A549 (cell line): ENCODE data around the gene HRH2.

Experiments
- CEBPB ChIP-seq, 2 experiments: fragments of >200 bp in 1 of 2; sonication (Bioruptor Twin) in 1 of 2; formaldehyde crosslinking in 1 of 2; IDR thresholded peaks; 2 replicates each; pipeline ENCODE4 v1.6.1; 2012 to 2016
- CHD2 ChIP-seq: fragments of 150-350 bp; IDR thresholded peaks from 2 replicates; pipeline ENCODE4 v1.6.1; 2014; ENCODE audit warnings: low read length; ENCODE audit not compliant: partially characterized antibody
- EP300 ChIP-seq, 2 experiments: fragments of >200 bp; sonication (Bioruptor Twin); formaldehyde crosslinking; IDR thresholded peaks; 2 replicates in 1 of 2; 3 replicates in 1 of 2; pipeline ENCODE4 v1.6.1; 2016 to 2017
- FOXS1 ChIP-seq: fragments of 250-450 bp; sonication (Bioruptor Pico); IDR thresholded peaks from 2 replicates; pipeline ENCODE4 v1.5.0; 2020; ENCODE audit warnings: mild to moderate bottlenecking, moderate library complexity
- JUNB ChIP-seq: fragments of >200 bp; sonication (Bioruptor Twin); formaldehyde crosslinking; IDR thresholded peaks from 2 replicates; pipeline ENCODE4 v1.6.1; 2016
- NPAS2 ChIP-seq: fragments of 250-450 bp; sonication (Bioruptor Pico); IDR thresholded peaks from 2 replicates; pipeline ENCODE4 v1.8.0; 2022; ENCODE audit warnings: mild to moderate bottlenecking, moderate library complexity, borderline replicate concordance
- PHF8 ChIP-seq: fragments of 200-600 bp; sonication (generic); IDR thresholded peaks from 2 replicates; pipeline ENCODE4 v1.6.1; 2016; ENCODE audit warnings: low read depth, mild to moderate bottlenecking, antibody characterized with exemption, moderate library complexity, borderline replicate concordance
- POLR2A ChIP-seq: IDR thresholded peaks from 2 replicates; pipeline ENCODE4 v1.6.1; 2012; ENCODE audit warnings: mild to moderate bottlenecking, low read length
- RFX5 ChIP-seq: fragments of 450-650 bp; IDR thresholded peaks from 2 replicates; pipeline ENCODE4 v1.7.1; 2014; ENCODE audit warnings: antibody characterized with exemption, mild to moderate bottlenecking, moderate library complexity
- TF ChIP-seq, protein P1 (sequence below): fragments of >200 bp; sonication (Bioruptor Twin); formaldehyde crosslinking; IDR thresholded peaks from 3 replicates; pipeline ENCODE4 v1.5.1; 2016
- TF ChIP-seq, protein P2 (sequence below): IDR thresholded peaks from 2 replicates; pipeline ENCODE4 v1.6.1; 2012

DNA sequence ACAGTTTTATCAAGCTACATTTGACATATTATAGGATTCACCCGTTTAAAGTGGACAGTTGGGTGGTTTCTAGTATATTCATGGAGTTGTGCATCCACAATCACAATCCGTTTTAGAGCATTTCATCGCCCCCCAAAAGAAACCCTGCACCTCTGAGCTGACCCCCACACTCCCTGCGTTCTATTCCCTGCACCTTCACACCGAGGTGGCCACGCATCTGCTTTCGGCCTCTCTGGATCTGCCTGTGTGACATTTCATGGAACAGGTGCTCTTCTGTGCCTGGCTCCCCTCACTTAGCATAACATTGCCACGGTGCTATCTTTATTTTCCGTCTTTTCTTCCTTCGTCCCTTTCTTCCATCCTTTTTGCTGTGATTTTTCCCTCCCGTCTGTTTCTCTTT is 32.7 kb downstream of the HRH2 start:
- TF ChIP-seq, protein P1, sequence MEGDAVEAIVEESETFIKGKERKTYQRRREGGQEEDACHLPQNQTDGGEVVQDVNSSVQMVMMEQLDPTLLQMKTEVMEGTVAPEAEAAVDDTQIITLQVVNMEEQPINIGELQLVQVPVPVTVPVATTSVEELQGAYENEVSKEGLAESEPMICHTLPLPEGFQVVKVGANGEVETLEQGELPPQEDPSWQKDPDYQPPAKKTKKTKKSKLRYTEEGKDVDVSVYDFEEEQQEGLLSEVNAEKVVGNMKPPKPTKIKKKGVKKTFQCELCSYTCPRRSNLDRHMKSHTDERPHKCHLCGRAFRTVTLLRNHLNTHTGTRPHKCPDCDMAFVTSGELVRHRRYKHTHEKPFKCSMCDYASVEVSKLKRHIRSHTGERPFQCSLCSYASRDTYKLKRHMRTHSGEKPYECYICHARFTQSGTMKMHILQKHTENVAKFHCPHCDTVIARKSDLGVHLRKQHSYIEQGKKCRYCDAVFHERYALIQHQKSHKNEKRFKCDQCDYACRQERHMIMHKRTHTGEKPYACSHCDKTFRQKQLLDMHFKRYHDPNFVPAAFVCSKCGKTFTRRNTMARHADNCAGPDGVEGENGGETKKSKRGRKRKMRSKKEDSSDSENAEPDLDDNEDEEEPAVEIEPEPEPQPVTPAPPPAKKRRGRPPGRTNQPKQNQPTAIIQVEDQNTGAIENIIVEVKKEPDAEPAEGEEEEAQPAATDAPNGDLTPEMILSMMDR: no peak
- TF ChIP-seq CHD2 (no peak), POLR2A (no peak), NPAS2 (no peak), FOXS1 (no peak), CEBPB (IDR thresholded peaks at IDR 0.05) (no peak), PHF8 (no peak), JUNB (no peak), EP300 (IDR thresholded peaks at IDR 0.05) (no peak), RFX5 (no peak)
- TF ChIP-seq, protein P2, sequence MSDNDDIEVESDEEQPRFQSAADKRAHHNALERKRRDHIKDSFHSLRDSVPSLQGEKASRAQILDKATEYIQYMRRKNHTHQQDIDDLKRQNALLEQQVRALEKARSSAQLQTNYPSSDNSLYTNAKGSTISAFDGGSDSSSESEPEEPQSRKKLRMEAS: no peak
